Measurements from ENCODE around the gene MRTFB. TPM values are rescaled to one million over a fixed set of nuclear protein-coding genes. Genes with fewer than 3 reads are reported as not detected.

MRTFB gene
- total RNA-seq, 1 experiment from 2014 or later: 90.5 TPM

DNA sequence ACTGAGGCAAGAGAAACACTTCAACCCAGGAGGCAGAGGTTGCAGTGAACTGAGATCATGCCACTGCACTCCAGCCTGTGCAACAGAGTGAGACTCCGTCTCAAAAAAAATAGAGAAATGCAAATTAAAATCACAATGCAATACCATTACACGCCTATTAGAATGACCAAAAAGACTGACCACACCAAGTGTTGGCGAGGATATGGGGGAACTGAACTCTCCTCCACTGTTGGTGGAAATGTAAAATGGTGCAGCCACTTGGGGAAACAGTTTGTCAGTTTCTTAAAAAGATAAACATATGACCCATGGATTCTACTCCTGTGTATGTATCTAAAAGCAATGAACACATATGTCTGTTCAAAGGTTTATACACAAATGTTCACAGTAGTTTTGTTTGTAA, 204.8 kb downstream of the MRTFB start:
- no TSS peak for BruUV-seq (replicated peaks)
- H3K36me3 ChIP-seq (ENCODE audit: control insufficient read depth, insufficient read depth, low read length): no peaks in the 10 kb centered on the region
- no peak overlapping the region for H3K27ac ChIP-seq (ENCODE audit: low read length)
- intact Hi-C loops (cut with micrococcal nuclease; ENCODE audit: unreplicated experiment): no loop called here
- H3K4me1 ChIP-seq (ENCODE audit: control insufficient read depth, insufficient read depth, low read length): no peaks in the 10 kb centered on the region
- no peak overlapping the region for H3K4me3 ChIP-seq (ENCODE audit: low read depth in 2 of 2, low read length in 2 of 2)
- no peaks in the 10 kb centered on the region for H3K9me3 ChIP-seq (ENCODE audit: control insufficient read depth, insufficient read depth, low read depth, low read length)
- ChIA-PET POLR2A (no interaction called here), CTCF (no interaction called here)
- ATAC-seq: no peak
- no peak for DNase-seq (ENCODE audit: low read depth, low spot score)
- TF ChIP-seq SIN3A (IDR thresholded peaks at IDR 0.05; ENCODE audit: borderline replicate concordance, insufficient read depth, low read depth, low read length) (no peak), POLR2AphosphoS5 (IDR thresholded peaks at IDR 0.05; ENCODE audit: low read depth, low read length) (no peak), TCF7L2 (IDR thresholded peaks at IDR 0.05; ENCODE audit: low read depth, low read length) (no peak)
- TF ChIP-seq, protein P1, sequence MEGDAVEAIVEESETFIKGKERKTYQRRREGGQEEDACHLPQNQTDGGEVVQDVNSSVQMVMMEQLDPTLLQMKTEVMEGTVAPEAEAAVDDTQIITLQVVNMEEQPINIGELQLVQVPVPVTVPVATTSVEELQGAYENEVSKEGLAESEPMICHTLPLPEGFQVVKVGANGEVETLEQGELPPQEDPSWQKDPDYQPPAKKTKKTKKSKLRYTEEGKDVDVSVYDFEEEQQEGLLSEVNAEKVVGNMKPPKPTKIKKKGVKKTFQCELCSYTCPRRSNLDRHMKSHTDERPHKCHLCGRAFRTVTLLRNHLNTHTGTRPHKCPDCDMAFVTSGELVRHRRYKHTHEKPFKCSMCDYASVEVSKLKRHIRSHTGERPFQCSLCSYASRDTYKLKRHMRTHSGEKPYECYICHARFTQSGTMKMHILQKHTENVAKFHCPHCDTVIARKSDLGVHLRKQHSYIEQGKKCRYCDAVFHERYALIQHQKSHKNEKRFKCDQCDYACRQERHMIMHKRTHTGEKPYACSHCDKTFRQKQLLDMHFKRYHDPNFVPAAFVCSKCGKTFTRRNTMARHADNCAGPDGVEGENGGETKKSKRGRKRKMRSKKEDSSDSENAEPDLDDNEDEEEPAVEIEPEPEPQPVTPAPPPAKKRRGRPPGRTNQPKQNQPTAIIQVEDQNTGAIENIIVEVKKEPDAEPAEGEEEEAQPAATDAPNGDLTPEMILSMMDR (IDR thresholded peaks at IDR 0.05): no peak
- TF ChIP-seq, protein P2, sequence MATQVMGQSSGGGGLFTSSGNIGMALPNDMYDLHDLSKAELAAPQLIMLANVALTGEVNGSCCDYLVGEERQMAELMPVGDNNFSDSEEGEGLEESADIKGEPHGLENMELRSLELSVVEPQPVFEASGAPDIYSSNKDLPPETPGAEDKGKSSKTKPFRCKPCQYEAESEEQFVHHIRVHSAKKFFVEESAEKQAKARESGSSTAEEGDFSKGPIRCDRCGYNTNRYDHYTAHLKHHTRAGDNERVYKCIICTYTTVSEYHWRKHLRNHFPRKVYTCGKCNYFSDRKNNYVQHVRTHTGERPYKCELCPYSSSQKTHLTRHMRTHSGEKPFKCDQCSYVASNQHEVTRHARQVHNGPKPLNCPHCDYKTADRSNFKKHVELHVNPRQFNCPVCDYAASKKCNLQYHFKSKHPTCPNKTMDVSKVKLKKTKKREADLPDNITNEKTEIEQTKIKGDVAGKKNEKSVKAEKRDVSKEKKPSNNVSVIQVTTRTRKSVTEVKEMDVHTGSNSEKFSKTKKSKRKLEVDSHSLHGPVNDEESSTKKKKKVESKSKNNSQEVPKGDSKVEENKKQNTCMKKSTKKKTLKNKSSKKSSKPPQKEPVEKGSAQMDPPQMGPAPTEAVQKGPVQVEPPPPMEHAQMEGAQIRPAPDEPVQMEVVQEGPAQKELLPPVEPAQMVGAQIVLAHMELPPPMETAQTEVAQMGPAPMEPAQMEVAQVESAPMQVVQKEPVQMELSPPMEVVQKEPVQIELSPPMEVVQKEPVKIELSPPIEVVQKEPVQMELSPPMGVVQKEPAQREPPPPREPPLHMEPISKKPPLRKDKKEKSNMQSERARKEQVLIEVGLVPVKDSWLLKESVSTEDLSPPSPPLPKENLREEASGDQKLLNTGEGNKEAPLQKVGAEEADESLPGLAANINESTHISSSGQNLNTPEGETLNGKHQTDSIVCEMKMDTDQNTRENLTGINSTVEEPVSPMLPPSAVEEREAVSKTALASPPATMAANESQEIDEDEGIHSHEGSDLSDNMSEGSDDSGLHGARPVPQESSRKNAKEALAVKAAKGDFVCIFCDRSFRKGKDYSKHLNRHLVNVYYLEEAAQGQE (IDR thresholded peaks at IDR 0.05; ENCODE audit: insufficient read depth in 1 of 2, low read depth in 2 of 2, low read length in 1 of 2): no peak
- no peaks in the 10 kb centered on the region for H3K27me3 ChIP-seq (ENCODE audit: control insufficient read depth, insufficient read depth, low read length)
- in situ Hi-C loops (cut with HindIII; ENCODE audit: low pct_unique_long_range_greater_than_20kb, low sequenced_read_pairs): no loop called here

DNA sequence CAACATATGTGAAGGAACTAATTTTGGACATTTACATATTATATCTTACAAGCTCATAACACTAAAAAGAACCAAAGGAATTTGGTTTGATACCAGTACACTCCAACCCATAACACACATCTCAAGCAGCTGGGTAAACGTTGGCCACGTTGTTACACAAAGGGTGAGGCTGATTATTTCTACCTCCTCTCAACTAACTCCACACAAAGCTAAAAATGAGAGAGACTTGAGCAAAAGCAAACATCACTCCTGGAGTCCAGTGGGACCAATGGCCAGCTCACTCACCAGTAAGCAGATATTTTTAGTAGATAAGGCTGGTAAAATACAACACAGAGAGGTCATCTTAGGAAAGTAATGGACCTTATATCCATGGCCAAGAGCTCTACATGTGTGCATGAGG, 207.6 kb downstream of the MRTFB start:
- ATAC-seq: no peak
- DNase-seq (ENCODE audit: low read depth, low spot score): no peak
- ChIA-PET CTCF (no interaction called here), POLR2A (interaction anchor here (0.5 to 0.6 kb wide), 2 partner anchors 17 to 23 kb away, joined by 3 to 13 read pairs; no protein-coding TSS in a partner anchor)
- H3K4me1 ChIP-seq (ENCODE audit: control insufficient read depth, insufficient read depth, low read length): no peaks in the 10 kb centered on the region
- H3K27ac ChIP-seq (ENCODE audit: low read length): no peak overlapping the region
- no peaks in the 10 kb centered on the region for H3K36me3 ChIP-seq (ENCODE audit: control insufficient read depth, insufficient read depth, low read length)
- intact Hi-C loops (cut with micrococcal nuclease; ENCODE audit: unreplicated experiment) (no loop called here), in situ Hi-C loops (cut with HindIII; ENCODE audit: low pct_unique_long_range_greater_than_20kb, low sequenced_read_pairs) (no loop called here)
- H3K27me3 ChIP-seq (ENCODE audit: control insufficient read depth, insufficient read depth, low read length): no peaks in the 10 kb centered on the region
- no peaks in the 10 kb centered on the region for H3K9me3 ChIP-seq (ENCODE audit: control insufficient read depth, insufficient read depth, low read depth, low read length)
- H3K4me3 ChIP-seq (ENCODE audit: low read depth in 2 of 2, low read length in 2 of 2): no peak overlapping the region
- no peak for TF ChIP-seq TCF7L2 (IDR thresholded peaks at IDR 0.05; ENCODE audit: low read depth, low read length)
- no TSS peak for BruUV-seq (replicated peaks)

DNA sequence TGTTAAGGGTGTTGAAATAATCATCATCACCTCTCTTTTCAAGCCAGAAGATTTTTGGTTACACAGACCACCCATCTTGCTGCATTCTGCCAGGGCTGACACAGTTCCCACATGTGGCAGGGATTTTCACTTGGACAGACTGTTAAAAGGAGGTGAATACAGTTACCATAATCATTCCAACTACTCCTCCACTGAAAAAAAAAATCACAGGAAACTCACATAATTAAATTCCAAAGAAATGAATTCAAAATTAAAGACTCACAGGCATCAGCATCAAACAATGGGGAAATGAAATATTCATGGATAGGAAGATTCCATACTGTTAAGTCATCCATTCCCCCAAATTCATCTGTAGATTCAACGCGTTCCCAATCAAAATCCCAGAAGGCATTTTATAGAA, 209.4 kb downstream of the MRTFB start:
- intact Hi-C loops (cut with micrococcal nuclease; ENCODE audit: unreplicated experiment) (no loop called here), in situ Hi-C loops (cut with HindIII; ENCODE audit: low pct_unique_long_range_greater_than_20kb, low sequenced_read_pairs) (no loop called here)
- POLR2A ChIA-PET: interaction anchor here (0.7 kb wide), 1 partner anchor 9 kb away, joined by 4 read pairs; no protein-coding TSS in a partner anchor
- no TSS peak for BruUV-seq (replicated peaks)
- ATAC-seq (no peak), DNase-seq (ENCODE audit: low read depth, low spot score) (no peak)
- TF ChIP-seq, protein P2 (IDR thresholded peaks at IDR 0.05; ENCODE audit: insufficient read depth in 1 of 2, low read depth in 2 of 2, low read length in 1 of 2): no peak
- TF ChIP-seq, protein P1 (IDR thresholded peaks at IDR 0.05): no peak
- TF ChIP-seq TCF7L2 (IDR thresholded peaks at IDR 0.05; ENCODE audit: low read depth, low read length) (no peak), POLR2AphosphoS5 (IDR thresholded peaks at IDR 0.05; ENCODE audit: low read depth, low read length) (no peak), SIN3A (IDR thresholded peaks at IDR 0.05; ENCODE audit: borderline replicate concordance, insufficient read depth, low read depth, low read length) (no peak)
- no peak overlapping the region for H3K27ac ChIP-seq (ENCODE audit: low read length)
- H3K9me3 ChIP-seq (ENCODE audit: control insufficient read depth, insufficient read depth, low read depth, low read length): no peaks in the 10 kb centered on the region
- no peaks in the 10 kb centered on the region for H3K27me3 ChIP-seq (ENCODE audit: control insufficient read depth, insufficient read depth, low read length)
- H3K36me3 ChIP-seq (ENCODE audit: control insufficient read depth, insufficient read depth, low read length): no peaks in the 10 kb centered on the region
- CTCF ChIA-PET: no interaction called here
- H3K4me3 ChIP-seq (ENCODE audit: low read depth in 2 of 2, low read length in 2 of 2): no peak overlapping the region
- peaks cover 5% of the 10 kb centered on the region; the same call in 1 of the 2 replicates for H3K4me1 ChIP-seq (ENCODE audit: control insufficient read depth, insufficient read depth, low read length)
